Keratinocyte (primary cell): Measurements from ENCODE around the gene HELZ. TPM values are rescaled to one million over a fixed set of nuclear protein-coding genes. Genes with fewer than 3 reads are reported as not detected.

ENCODE experiments used
- DNase-seq: peaks from one replicate; pipeline ENCODE4 v3.0.0-alpha.2; 2011; ENCODE audit warnings: low read depth, missing footprints, low spot score
- FAIRE-seq: peaks from 2 replicates; lab custom pipeline; 2011; peaks lifted over from hg19 to GRCh38; lab: Jason Lieb, UNC
- H2AFZ ChIP-seq: 2 replicates; pipeline ENCODE4 v1.6.0; 2012; ENCODE audit warnings: low read length, control low read depth, inconsistent platforms; ENCODE audit not compliant: control insufficient read depth
- H3K27ac ChIP-seq: 2 replicates; pipeline ENCODE4 v1.5.1; 2011; ENCODE audit warnings: low read length; ENCODE audit not compliant: control insufficient read depth, insufficient read depth
- H3K27me3 ChIP-seq: 3 replicates; pipeline ENCODE4 v1.6.0; 2011; ENCODE audit warnings: low read length; ENCODE audit not compliant: control insufficient read depth, insufficient read depth; ENCODE audit errors: extremely low read depth
- H3K36me3 ChIP-seq, 2 experiments: 2 replicates in 1 of 2; 3 replicates in 1 of 2; pipeline ENCODE4 v1.5.1; 2011; ENCODE audit warnings: low read length in 2 of 2, mild to moderate bottlenecking in 1 of 2; ENCODE audit not compliant: control insufficient read depth in 2 of 2, insufficient read depth in 2 of 2; ENCODE audit errors: extremely low read depth in 1 of 2
- H3K4me1 ChIP-seq: 3 replicates; pipeline ENCODE4 v1.5.1; 2011; ENCODE audit warnings: low read length; ENCODE audit not compliant: control insufficient read depth, insufficient read depth; ENCODE audit errors: extremely low read depth
- H3K4me2 ChIP-seq: 3 replicates; pipeline ENCODE4 v1.6.0; 2011; ENCODE audit warnings: low read depth, low read length; ENCODE audit not compliant: control insufficient read depth, insufficient read depth; ENCODE audit errors: extremely low read depth
- H3K4me3 ChIP-seq, 3 experiments: fragments of 200-600 bp in 1 of 3; sonication (generic) in 1 of 3; 2 replicates in 2 of 3; 3 replicates in 1 of 3; pipeline ENCODE4 v1.5.1; 2011 to 2016; ENCODE audit warnings: low read length in 3 of 3, mild to moderate bottlenecking in 3 of 3, control low read depth in 2 of 3, inconsistent platforms in 1 of 3, low read depth in 1 of 3, mixed read lengths in 1 of 3, mixed run types in 1 of 3, moderate library complexity in 1 of 3; ENCODE audit not compliant: control insufficient read depth in 2 of 3, insufficient read depth in 2 of 3; ENCODE audit errors: extremely low read depth in 1 of 3
- H3K79me2 ChIP-seq: 2 replicates; pipeline ENCODE4 v1.6.0; 2012; ENCODE audit warnings: low read length; ENCODE audit not compliant: control insufficient read depth, insufficient read depth
- H3K9ac ChIP-seq: 3 replicates; pipeline ENCODE4 v1.6.0; 2011; ENCODE audit warnings: low read length; ENCODE audit not compliant: control insufficient read depth, insufficient read depth; ENCODE audit errors: extremely low read depth
- H3K9me1 ChIP-seq: 3 replicates; pipeline ENCODE4 v1.6.0; 2011; ENCODE audit warnings: low read length; ENCODE audit not compliant: control insufficient read depth, insufficient read depth; ENCODE audit errors: extremely low read depth
- H3K9me3 ChIP-seq: 2 replicates; pipeline ENCODE4 v1.5.1; 2012; ENCODE audit warnings: low read depth, low read length; ENCODE audit not compliant: control insufficient read depth
- H4K20me1 ChIP-seq: 3 replicates; pipeline ENCODE4 v1.6.0; 2011; ENCODE audit warnings: low read length; ENCODE audit not compliant: control insufficient read depth, insufficient read depth; ENCODE audit errors: extremely low read depth
- CTCF ChIP-seq, 3 experiments: IDR thresholded peaks in 1 of 3; conservative IDR thresholded peaks in 1 of 3; optimal IDR thresholded peaks in 1 of 3; 2 replicates in 2 of 3; 3 replicates in 1 of 3; pipeline versions ENCODE3 to v1.5.1; 2011; ENCODE audit warnings: low read length in 3 of 3, mild to moderate bottlenecking in 3 of 3, moderate library complexity in 2 of 3, control low read depth in 1 of 3, inconsistent platforms in 1 of 3; ENCODE audit not compliant: insufficient read depth in 2 of 3; ENCODE audit errors: extremely low read depth in 1 of 3
- EZH2 ChIP-seq: IDR thresholded peaks from one replicate; pipeline ENCODE4 v1.6.1; 2012; ENCODE audit warnings: inconsistent platforms, mild to moderate bottlenecking, low read length, moderate library complexity
- dilution Hi-C: fragments of 300-500 bp; cut with MboI; formaldehyde crosslinking; loops from one replicate; pipeline ENCODE4 v1.7.0; 2020; ENCODE audit warnings: low sequenced_read_pairs; ENCODE audit not compliant: extremely low pct_ligation_motif_present
- polyA plus RNA-seq, 5 experiments: library from polyadenylated mRNA; depleted of rRNA in 3 of 5; stranded (reverse) in 3 of 5; stranded (forward) in 1 of 5; unstranded in 1 of 5; fragments of >200 nt; gene quantifications; 1 replicate in 1 of 5; 2 replicates in 3 of 5; 3 replicates in 1 of 5; pipeline versions ENCODE4 v1.2.1 to v1.2.3, GENCODE V29; 2011 to 2012; ENCODE audit warnings: missing spikeins in 2 of 5, low read depth in 1 of 5, low replicate concordance in 1 of 5

Gene HELZ
- polyA plus RNA-seq, 1 donor (not counting 4 experiments of a cell fraction or from before 2014, with no cell fraction given): 18.2 TPM

GRCh38 chr17:67180275-67180674, 64.7 kb downstream of the HELZ start:
- H3K27ac ChIP-seq: no peak overlapping the region
- no peak overlapping the region for H2AFZ ChIP-seq
- H3K9me3 ChIP-seq: no peaks in the 10 kb centered on the region
- H3K36me3 ChIP-seq: peaks cover 3 to 6% of the 10 kb centered on the region in 2 experiments
- dilution Hi-C loops: no loop called here
- no peaks in the 10 kb centered on the region for H3K79me2 ChIP-seq
- no peaks in the 10 kb centered on the region for H3K27me3 ChIP-seq
- no peaks in the 10 kb centered on the region for H3K9me1 ChIP-seq
- TF ChIP-seq CTCF (optimal IDR thresholded peaks at IDR 0.05 in 1 of 3, IDR thresholded peaks at IDR 0.05 in 1 of 3, conservative IDR thresholded peaks at IDR 0.05 in 1 of 3; ENCODE audit: extremely low read depth in 1 of 3, insufficient read depth in 2 of 3, low read length in 3 of 3) (no peak), EZH2 (no peak)
- no peak overlapping the region for H3K4me2 ChIP-seq
- no peaks in the 10 kb centered on the region for H3K4me1 ChIP-seq
- H3K9ac ChIP-seq: no peak overlapping the region
- no peak for FAIRE-seq
- H4K20me1 ChIP-seq: no peaks in the 10 kb centered on the region
- H3K4me3 ChIP-seq: no peak overlapping the region
- no peak for DNase-seq

GRCh38 chr17:67178555-67178954, 66.4 kb downstream of the HELZ start:
- FAIRE-seq: no peak
- Histone ChIP-seq H3K36me3 (peaks cover 3 to 13% of the 10 kb centered on the region in 2 experiments), H3K27ac (no peak overlapping the region), H3K9ac (no peak overlapping the region), H3K4me1 (no peaks in the 10 kb centered on the region), H3K9me3 (no peaks in the 10 kb centered on the region), H3K9me1 (no peaks in the 10 kb centered on the region), H2AFZ (no peak overlapping the region), H3K79me2 (no peaks in the 10 kb centered on the region), H3K4me3 (no peak overlapping the region), H3K4me2 (no peak overlapping the region), H4K20me1 (no peaks in the 10 kb centered on the region), H3K27me3 (no peaks in the 10 kb centered on the region)
- no peak for DNase-seq
- no peak for TF ChIP-seq CTCF (optimal IDR thresholded peaks at IDR 0.05 in 1 of 3, IDR thresholded peaks at IDR 0.05 in 1 of 3, conservative IDR thresholded peaks at IDR 0.05 in 1 of 3; ENCODE audit: extremely low read depth in 1 of 3, insufficient read depth in 2 of 3, low read length in 3 of 3)
- no peak for TF ChIP-seq EZH2
- dilution Hi-C loops: no loop called here
